Measurements from ENCODE around the gene IFRD2.
"Not testable (repeated sequence)": the region's sequence is repeated elsewhere in the genome, so short reads cannot be mapped to it uniquely, and the experiment has no call there.

Gene IFRD2

GRCh38 chr3:50250514-50250913 is 41.7 kb downstream of the IFRD2 start:
- H3K4me3 ChIP-seq (ENCODE audit: low read depth, low read length) = no peak overlapping the region
- no peak for DNase-seq (ENCODE audit: low read depth)
- no peak for TF ChIP-seq CTCF (conservative IDR thresholded peaks at IDR 0.05; ENCODE audit: low read depth, low read length)

- no peak for DNase-seq (ENCODE audit: low read depth)
- no peak overlapping the region for H3K4me3 ChIP-seq (ENCODE audit: low read depth, low read length)
- TF ChIP-seq CTCF (conservative IDR thresholded peaks at IDR 0.05; ENCODE audit: low read depth, low read length) = no peak
These were observed 42.8 kb downstream of the IFRD2 start for GRCh38 chr3:50249457-50249856.

- DNase-seq (ENCODE audit: low read depth) = no peak
- no peak overlapping the region for H3K4me3 ChIP-seq (ENCODE audit: low read depth, low read length)
These were observed 43.8 kb downstream of the IFRD2 start for GRCh38 chr3:50248387-50248786.

GRCh38 chr3:50246517-50246954 is 45.7 kb downstream of the IFRD2 start:
- TF ChIP-seq CTCF (conservative IDR thresholded peaks at IDR 0.05; ENCODE audit: low read depth, low read length) = no peak
- peak overlapping the region; percentile 50 for H3K4me3 ChIP-seq (ENCODE audit: low read depth, low read length)
- peak; percentile 98 for DNase-seq (ENCODE audit: low read depth)

More at GRCh38 chr3:50248387-50248786, 43.8 kb downstream of the IFRD2 start:
- TF ChIP-seq CTCF (conservative IDR thresholded peaks at IDR 0.05; ENCODE audit: low read depth, low read length) = no peak

GRCh38 chr3:50245831-50246516 is 46.3 kb downstream of the IFRD2 start:
- peak; percentile 96 for TF ChIP-seq CTCF (conservative IDR thresholded peaks at IDR 0.05; ENCODE audit: low read depth, low read length)
- DNase-seq (ENCODE audit: low read depth) = peak; percentile 90
- H3K4me3 ChIP-seq (ENCODE audit: low read depth, low read length) = peak overlapping the region; percentile 50

GRCh38 chr3:50245251-50245745 is 46.9 kb downstream of the IFRD2 start:
- DNase-seq (ENCODE audit: low read depth) = no peak
- H3K4me3 ChIP-seq (ENCODE audit: low read depth, low read length) = no peak overlapping the region
- TF ChIP-seq CTCF (conservative IDR thresholded peaks at IDR 0.05; ENCODE audit: low read depth, low read length) = no peak

- not testable (repeated sequence) for DNase-seq (ENCODE audit: low read depth); H3K4me3 ChIP-seq (ENCODE audit: low read depth, low read length)
These were observed 47.4 kb downstream of the IFRD2 start for GRCh38 chr3:50244813-50245212.
